H1 (cell line): ENCODE data around the gene KCNJ16. TPM values are rescaled to one million over a fixed set of nuclear protein-coding genes. Genes with fewer than 3 reads are reported as not detected.

Experiments
- CTCF ChIA-PET: fragments of 300-600 bp; sonication (Branson Sonifier 250); formaldehyde crosslinking; loops from one replicate; lab custom pipeline; 2021; ENCODE audit not compliant: partially characterized antibody; lab: Charles Lee
- POLR2A ChIA-PET: fragments of 300-600 bp; sonication (Branson Sonifier 250); formaldehyde crosslinking; loops from one replicate; lab custom pipeline; 2021; ENCODE audit warnings: inconsistent platforms; ENCODE audit not compliant: partially characterized antibody; lab: Charles Lee
- DNase-seq, 2 experiments: peaks; one replicate each; pipeline versions ENCODE4 v3.0.0 to v3.0.0-alpha.2; 2010 to 2022; ENCODE audit warnings: low spot score in 2 of 2, low read depth in 1 of 2, mixed read lengths in 1 of 2
- FAIRE-seq: peaks from 2 replicates; lab custom pipeline; 2011; peaks lifted over from hg19 to GRCh38; lab: Jason Lieb, UNC
- H2AFZ ChIP-seq: 2 replicates; pipeline ENCODE4 v1.8.1; 2012; ENCODE audit warnings: low read length, inconsistent platforms
- H2AK5ac ChIP-seq: 2 replicates; pipeline ENCODE4 v1.6.1; 2013; ENCODE audit warnings: low read depth, low read length
- H2BK120ac ChIP-seq: replicated peaks from 2 replicates; pipeline ENCODE3; 2013; ENCODE audit warnings: low read depth, low read length, inconsistent platforms
- H2BK12ac ChIP-seq: 2 replicates; pipeline ENCODE4 v1.6.1; 2013; ENCODE audit warnings: low read depth, low read length
- H2BK15ac ChIP-seq: 2 replicates; pipeline ENCODE4 v1.6.1; 2013; ENCODE audit warnings: low read length
- H2BK20ac ChIP-seq: 2 replicates; pipeline ENCODE4 v1.6.1; 2013; ENCODE audit warnings: low read length
- H2BK5ac ChIP-seq: 2 replicates; pipeline ENCODE4 v1.6.1; 2013; ENCODE audit warnings: low read depth, low read length
- H3K14ac ChIP-seq: 2 replicates; pipeline ENCODE4 v1.6.1; 2013; ENCODE audit warnings: inconsistent platforms; ENCODE audit not compliant: insufficient read length
- H3K18ac ChIP-seq: 2 replicates; pipeline ENCODE4 v1.6.1; 2013; ENCODE audit warnings: low read length; ENCODE audit errors: extremely low read depth
- H3K23ac ChIP-seq: 2 replicates; pipeline ENCODE4 v1.6.1; 2013; ENCODE audit warnings: inconsistent platforms; ENCODE audit not compliant: insufficient read length
- H3K23me2 ChIP-seq: 2 replicates; pipeline ENCODE4 v1.6.1; 2013; ENCODE audit warnings: low read depth, low read length
- H3K27ac ChIP-seq: 2 replicates; pipeline ENCODE4 v1.6.1; 2011; ENCODE audit warnings: low read depth, low read length, inconsistent platforms
- H3K27me3 ChIP-seq, 4 experiments: replicated peaks in 1 of 4; 1 replicate in 1 of 4; 2 replicates in 3 of 4; pipeline versions ENCODE4 v1.6.1 to v1.8.1; 2011 to 2013; ENCODE audit warnings: low read length in 3 of 4, mild to moderate bottlenecking in 3 of 4, inconsistent platforms in 2 of 4, mixed read lengths in 2 of 4, moderate library complexity in 1 of 4; ENCODE audit not compliant: control insufficient read depth in 3 of 4, insufficient read depth in 3 of 4; ENCODE audit errors: extremely low read depth in 1 of 4
- H3K36me3 ChIP-seq, 4 experiments: 2 replicates each; pipeline versions ENCODE4 v1.6.1 to v1.8.1; 2011 to 2013; ENCODE audit warnings: mild to moderate bottlenecking in 4 of 4, low read length in 3 of 4, moderate library complexity in 2 of 4, control low read depth in 1 of 4, inconsistent platforms in 1 of 4; ENCODE audit not compliant: insufficient read depth in 4 of 4, control insufficient read depth in 2 of 4
- H3K4ac ChIP-seq: replicated peaks from 2 replicates; pipeline ENCODE3; 2013; ENCODE audit warnings: low read length, low read depth, mixed read lengths, inconsistent platforms; ENCODE audit not compliant: insufficient read length
- H3K4me1 ChIP-seq, 4 experiments: replicated peaks in 1 of 4; 1 replicate in 1 of 4; 2 replicates in 3 of 4; pipeline versions ENCODE4 v1.6.1 to v1.8.1; 2011 to 2013; ENCODE audit warnings: low read length in 3 of 4, inconsistent platforms in 2 of 4, mixed read lengths in 1 of 4; ENCODE audit not compliant: insufficient read depth in 4 of 4, control insufficient read depth in 3 of 4
- H3K4me2 ChIP-seq, 2 experiments: 2 replicates each; pipeline versions ENCODE4 v1.6.1 to v1.8.1; 2011 to 2013; ENCODE audit warnings: low read depth in 2 of 2, low read length in 2 of 2, control low read depth in 1 of 2, inconsistent platforms in 1 of 2, mild to moderate bottlenecking in 1 of 2; ENCODE audit not compliant: insufficient read depth in 1 of 2
- H3K4me3 ChIP-seq, 4 experiments: fragments of 200-600, 300-600 bp in 1 of 4; sonication (generic), shearing (Covaris generic), sonication (Bioruptor Twin) in 1 of 4; 2 replicates each; pipeline versions ENCODE4 v1.5.1 to v1.8.1; 2011 to 2016; ENCODE audit warnings: low read length in 4 of 4, low read depth in 3 of 4, control low read depth in 2 of 4, inconsistent platforms in 2 of 4, mild to moderate bottlenecking in 2 of 4, mixed read lengths in 1 of 4, moderate library complexity in 1 of 4; ENCODE audit not compliant: insufficient read depth in 2 of 4; ENCODE audit errors: extremely low read depth in 1 of 4
- H3K56ac ChIP-seq: replicated peaks from 2 replicates; pipeline ENCODE3; 2013; ENCODE audit warnings: low read depth, mild to moderate bottlenecking, mixed read lengths, low read length, inconsistent platforms; ENCODE audit not compliant: insufficient read length
- H3K79me1 ChIP-seq: 2 replicates; pipeline ENCODE4 v1.6.1; 2013; ENCODE audit warnings: low read depth, low read length, control low read depth
- H3K79me2 ChIP-seq, 2 experiments: 2 replicates each; pipeline versions ENCODE4 v1.6.1 to v1.8.1; 2012 to 2013; ENCODE audit warnings: low read length in 2 of 2, mild to moderate bottlenecking in 2 of 2, inconsistent platforms in 1 of 2; ENCODE audit not compliant: insufficient read depth in 2 of 2, control insufficient read depth in 1 of 2
- H3K9ac ChIP-seq, 4 experiments: replicated peaks in 1 of 4; 1 replicate in 1 of 4; 2 replicates in 3 of 4; pipeline versions ENCODE4 v1.6.1 to v1.8.1; 2011 to 2013; ENCODE audit warnings: low read depth in 3 of 4, low read length in 3 of 4, control low read depth in 2 of 4, mild to moderate bottlenecking in 2 of 4, moderate library complexity in 2 of 4, inconsistent platforms in 1 of 4; ENCODE audit errors: extremely low read depth in 1 of 4
- H3K9me3 ChIP-seq, 2 experiments: 2 replicates each; pipeline versions ENCODE4 v1.6.1 to v1.8.1; 2012 to 2013; ENCODE audit warnings: mild to moderate bottlenecking in 2 of 2, moderate library complexity in 2 of 2, control low read depth in 1 of 2, inconsistent platforms in 1 of 2, low read depth in 1 of 2, low read length in 1 of 2, mixed read lengths in 1 of 2; ENCODE audit not compliant: insufficient read depth in 2 of 2
- H4K20me1 ChIP-seq, 2 experiments: replicated peaks in 1 of 2; 2 replicates each; pipeline versions ENCODE3 to v1.8.1; 2011 to 2013; ENCODE audit warnings: inconsistent platforms in 2 of 2, low read length in 2 of 2, mild to moderate bottlenecking in 1 of 2; ENCODE audit not compliant: insufficient read depth in 2 of 2, control insufficient read depth in 1 of 2
- H4K5ac ChIP-seq: 2 replicates; pipeline ENCODE4 v1.6.1; 2013; ENCODE audit warnings: low read length, low read depth, mixed read lengths, inconsistent platforms; ENCODE audit not compliant: insufficient read length
- H4K8ac ChIP-seq: 2 replicates; pipeline ENCODE4 v1.8.0; 2013; ENCODE audit warnings: mild to moderate bottlenecking, moderate library complexity, low read length, inconsistent platforms; ENCODE audit not compliant: insufficient read depth; ENCODE audit errors: extremely low read depth
- H4K91ac ChIP-seq: replicated peaks from 2 replicates; pipeline ENCODE3; 2013; ENCODE audit warnings: low read length, mixed read lengths, inconsistent platforms; ENCODE audit not compliant: insufficient read length
- ASH2L ChIP-seq: fragments of 200-600, 300-600 bp; sonication (generic); IDR thresholded peaks from one replicate; pipeline ENCODE4 v1.7.1; 2017; ENCODE audit warnings: low read length
- BCL11A ChIP-seq, 2 experiments: IDR thresholded peaks; one replicate each; pipeline ENCODE4 v1.6.1; 2011; ENCODE audit warnings: low read depth in 2 of 2, low read length in 2 of 2, mild to moderate bottlenecking in 2 of 2
- CBX5 ChIP-seq: fragments of 300-800, 300-1000 bp; sonication (generic); IDR thresholded peaks from 2 replicates; pipeline ENCODE4 v1.7.1; 2016; ENCODE audit warnings: antibody characterized with exemption, low read length, low read depth
- CHD1 ChIP-seq: IDR thresholded peaks from 2 replicates; pipeline ENCODE4 v1.6.1; 2012; ENCODE audit warnings: low read depth, low read length, improper control_type of control experiment
- E2F6 ChIP-seq: IDR thresholded peaks from 2 replicates; pipeline ENCODE4 v1.6.1; 2012; ENCODE audit warnings: inconsistent platforms
- EZH2 ChIP-seq: fragments of 200-600 bp; sonication (generic); IDR thresholded peaks from 2 replicates; pipeline ENCODE4 v1.7.1; 2012; ENCODE audit warnings: low read depth, mild to moderate bottlenecking, moderate library complexity, low read length, inconsistent platforms; ENCODE audit not compliant: severe bottlenecking
- HDAC6 ChIP-seq: IDR thresholded peaks from one replicate; pipeline ENCODE4 v1.7.1; 2012; ENCODE audit warnings: low read depth, mild to moderate bottlenecking, inconsistent platforms, low read length, moderate library complexity
- POLR2A ChIP-seq, 2 experiments: IDR thresholded peaks; 1 replicate in 1 of 2; 2 replicates in 1 of 2; pipeline ENCODE4 v1.6.1; 2011; ENCODE audit warnings: low read depth in 2 of 2, low read length in 2 of 2, mild to moderate bottlenecking in 2 of 2; ENCODE audit errors: control extremely low read depth in 1 of 2
- POU5F1 ChIP-seq: IDR thresholded peaks from 2 replicates; pipeline ENCODE4 v1.6.1; 2011; ENCODE audit warnings: low read depth, mild to moderate bottlenecking, low read length, moderate library complexity
- SP1 ChIP-seq: IDR thresholded peaks from 2 replicates; pipeline ENCODE4 v1.6.1; 2011; ENCODE audit warnings: low read depth, low read length
- SUZ12 ChIP-seq: fragments of 200-600 bp; sonication (generic); IDR thresholded peaks from 2 replicates; pipeline ENCODE4 v1.6.1; 2012; ENCODE audit warnings: mild to moderate bottlenecking, inconsistent platforms, low read length, moderate library complexity, mixed read lengths
- TAF7 ChIP-seq: optimal IDR thresholded peaks from 2 replicates; pipeline ENCODE3; 2011; ENCODE audit warnings: low read depth, mild to moderate bottlenecking, inconsistent platforms, low read length, moderate library complexity, borderline replicate concordance
- TBP ChIP-seq: IDR thresholded peaks from 2 replicates; pipeline ENCODE4 v1.6.1; 2011; ENCODE audit warnings: low read depth, low read length, improper control_type of control experiment
- TEAD4 ChIP-seq: IDR thresholded peaks from 2 replicates; pipeline ENCODE4 v1.6.1; 2012; ENCODE audit warnings: low read depth, low read length, inconsistent platforms, mixed read lengths
- WGBS, 2 experiments: shearing (Covaris generic) in 1 of 2; methylation state at CpG; one replicate each; pipeline versions ENCODE4 v1.1.6 to v1.1.7; 2013 to 2015; ENCODE audit warnings: low lambda C conversion rate in 2 of 2, mixed read lengths in 2 of 2, inconsistent platforms in 1 of 2, low coverage in 1 of 2, missing lambda C conversion rate in 1 of 2; ENCODE audit not compliant: insufficient replicate concordance in 2 of 2, insufficient coverage in 1 of 2, insufficient read length in 1 of 2; ENCODE audit errors: extremely low coverage in 1 of 2, missing lambda C conversion rate in 1 of 2; 5-methylcytosine and 5-hydroxymethylcytosine counted together
- polyA plus RNA-seq, 7 experiments: library from polyadenylated mRNA; depleted of rRNA in 3 of 7; stranded (reverse) in 5 of 7; unstranded in 2 of 7; fragments of >200 nt in 5 of 7; fragments of 200-250 nt in 2 of 7; gene quantifications; 1 replicate in 5 of 7; 2 replicates in 1 of 7; 4 replicates in 1 of 7; pipeline versions ENCODE4 v1.2.1 to v1.2.3, GENCODE V29; 2011 to 2013; ENCODE audit warnings: missing spikeins in 2 of 7, mixed read lengths in 2 of 7
- total RNA-seq: library from RNA; stranded (reverse); fragmentation: NEBNext Ultra II Directional; extraction: Animal tissue kit (Norgen Biotek cat#: 25700); gene quantifications from 2 replicates; pipeline ENCODE4 v1.2.1, GENCODE V29; 2021

KCNJ16 gene
- total and polyA plus RNA-seq, 2 of the 8 experiments (the other 6 are each of a cell fraction or from before 2014, with no cell fraction given), result not detected

GRCh38 chr17:70073310-70073709 lies 1.7 kb upstream of the KCNJ16 start:
- CTCF ChIA-PET, result no interaction called here
- no peaks in the 10 kb centered on the region for H3K79me1 ChIP-seq
- no peaks in the 10 kb centered on the region for H3K27me3 ChIP-seq
- POLR2A ChIA-PET, result no interaction called here
- H3K36me3 ChIP-seq, result no peaks in the 10 kb centered on the region
- H3K56ac ChIP-seq, result no peak overlapping the region
- no peak overlapping the region for H4K91ac ChIP-seq
- no peak overlapping the region for H2BK5ac ChIP-seq
- H3K23me2 ChIP-seq, result no peaks in the 10 kb centered on the region
- peak overlapping the region; percentile 42 for H3K14ac ChIP-seq
- H2BK12ac ChIP-seq, result no peak overlapping the region
- no peak overlapping the region for H2BK20ac ChIP-seq
- H2AFZ ChIP-seq, result no peak overlapping the region
- H3K23ac ChIP-seq, result no peak overlapping the region
- no peak overlapping the region for H3K4me2 ChIP-seq
- H4K5ac ChIP-seq, result no peak overlapping the region
- H2BK15ac ChIP-seq, result no peak overlapping the region
- no peak overlapping the region for H3K27ac ChIP-seq
- no peaks in the 10 kb centered on the region for H4K20me1 ChIP-seq
- H3K9ac ChIP-seq, result no peak overlapping the region
- no peaks in the 10 kb centered on the region for H3K4me1 ChIP-seq
- DNase-seq (no peak), FAIRE-seq (no peak)
- no peaks in the 10 kb centered on the region for H3K79me2 ChIP-seq
- WGBS, 2 experiments, result 87% methylated on average over 5 of the region's 5 CpGs; no CpG with 5 or more reads in 1 of the 2 experiments
- no peak overlapping the region for H2AK5ac ChIP-seq
- no peak overlapping the region for H4K8ac ChIP-seq
- no peaks in the 10 kb centered on the region for H3K9me3 ChIP-seq
- H3K4ac ChIP-seq, result no peak overlapping the region
- TF ChIP-seq TAF7 (no peak), TBP (no peak), CBX5 (no peak), SUZ12 (no peak), POLR2A (IDR thresholded peaks at IDR 0.05; ENCODE audit: control extremely low read depth in 1 of 2, low read depth in 2 of 2, low read length in 2 of 2) (no peak), ASH2L (no peak), CHD1 (no peak), BCL11A (IDR thresholded peaks at IDR 0.05; ENCODE audit: low read depth in 2 of 2, low read length in 2 of 2) (no peak), EZH2 (no peak), SP1 (no peak), HDAC6 (no peak), TEAD4 (no peak), POU5F1 (no peak), E2F6 (no peak)
- TF ChIP-seq, all 59 proteins: peak for 0
- no peak overlapping the region for H2BK120ac ChIP-seq
- H3K4me3 ChIP-seq, result no peak overlapping the region
- H3K18ac ChIP-seq, result no peak overlapping the region
